ENCODE data around the gene CPEB3.

The CPEB3 gene

GRCh38 chr10:92110039-92110794, 180.7 kb downstream of the CPEB3 start:
- TF ChIP-seq CTCF (IDR thresholded peaks at IDR 0.05; ENCODE audit: low read depth, low read length, missing control alignments), result no peak
- no peak for DNase-seq (ENCODE audit: extremely low read depth, low read depth)
- H3K4me3 ChIP-seq (replicated peaks; ENCODE audit: low read depth, low read length), result no peak overlapping the region

DNA sequence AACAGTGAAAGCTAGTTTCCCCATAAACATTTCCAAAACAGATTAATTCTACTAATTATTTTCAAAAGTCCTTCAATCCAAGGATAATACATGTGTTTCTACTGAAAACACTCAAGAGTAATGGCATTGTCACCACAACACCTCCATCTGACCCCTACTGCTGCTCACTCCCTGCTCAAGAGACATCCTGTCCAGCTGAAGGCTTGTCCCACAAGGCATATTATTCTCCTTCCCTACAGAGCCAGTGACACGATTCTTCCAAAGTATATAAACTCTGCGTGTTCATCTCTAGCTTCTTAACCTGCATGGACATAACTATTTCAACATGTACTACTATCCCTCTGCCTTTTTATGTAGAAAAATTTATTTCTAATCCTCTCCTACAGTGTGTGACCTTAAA, 182.1 kb downstream of the CPEB3 start:
- H3K4me3 ChIP-seq (replicated peaks; ENCODE audit: low read depth, low read length), result no peak overlapping the region
- no peak for TF ChIP-seq CTCF (IDR thresholded peaks at IDR 0.05; ENCODE audit: low read depth, low read length, missing control alignments)
- DNase-seq (ENCODE audit: extremely low read depth, low read depth), result no peak

DNA sequence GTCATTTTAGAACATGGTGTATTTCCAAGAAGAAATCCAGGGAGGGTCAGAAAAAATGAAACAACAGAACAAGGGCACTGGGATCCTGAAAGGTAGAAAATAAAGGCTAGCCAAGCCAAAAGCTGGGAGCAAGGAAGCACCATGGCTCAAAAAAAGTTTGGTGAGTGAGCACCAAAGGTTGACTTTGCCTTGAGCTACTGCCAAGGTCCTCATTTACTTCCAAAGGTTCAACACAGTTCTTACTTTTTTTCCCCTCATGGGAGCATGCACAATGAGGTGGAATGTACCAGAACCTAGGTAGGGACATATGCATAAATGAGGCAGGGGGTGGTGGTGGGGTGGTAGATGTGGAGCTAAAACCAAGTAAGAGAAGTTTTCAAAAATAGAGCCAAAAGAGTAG, 182.8 kb downstream of the CPEB3 start:
- DNase-seq (ENCODE audit: extremely low read depth, low read depth), result no peak
- no peak overlapping the region for H3K4me3 ChIP-seq (replicated peaks; ENCODE audit: low read depth, low read length)
- TF ChIP-seq CTCF (IDR thresholded peaks at IDR 0.05; ENCODE audit: low read depth, low read length, missing control alignments), result no peak

GRCh38 chr10:92103376-92104090, 187.3 kb downstream of the CPEB3 start:
- DNase-seq (ENCODE audit: extremely low read depth, low read depth), result no peak
- TF ChIP-seq CTCF (IDR thresholded peaks at IDR 0.05; ENCODE audit: low read depth, low read length, missing control alignments), result no peak
- no peak overlapping the region for H3K4me3 ChIP-seq (replicated peaks; ENCODE audit: low read depth, low read length)

GRCh38 chr10:92102601-92103213, 188.2 kb downstream of the CPEB3 start:
- no peak overlapping the region for H3K4me3 ChIP-seq (replicated peaks; ENCODE audit: low read depth, low read length)
- no peak for TF ChIP-seq CTCF (IDR thresholded peaks at IDR 0.05; ENCODE audit: low read depth, low read length, missing control alignments)
- no peak for DNase-seq (ENCODE audit: extremely low read depth, low read depth)

DNA sequence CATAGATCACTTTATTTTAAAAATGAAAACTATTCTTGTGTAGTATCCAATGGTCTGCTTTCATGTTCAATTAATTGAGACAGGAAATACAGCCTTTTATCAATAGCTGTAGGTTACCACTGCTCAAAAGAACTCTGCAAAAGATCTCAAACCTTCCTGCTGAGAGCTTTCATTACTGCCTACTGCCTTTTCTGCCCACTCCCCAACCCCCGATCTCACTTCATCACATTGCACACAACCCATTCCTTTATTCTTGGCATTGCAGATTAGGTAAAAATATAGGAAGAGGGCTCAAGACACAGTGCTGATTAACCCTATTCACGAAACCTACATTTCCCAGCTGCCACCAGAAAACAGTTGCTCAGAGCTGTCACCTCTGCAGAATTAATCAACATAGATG, 195.9 kb downstream of the CPEB3 start:
- no peak for DNase-seq (ENCODE audit: extremely low read depth, low read depth)

More for the DNA sequence above, 195.9 kb downstream of the CPEB3 start:
- H3K4me3 ChIP-seq (replicated peaks; ENCODE audit: low read depth, low read length), result no peak overlapping the region
- no peak for TF ChIP-seq CTCF (IDR thresholded peaks at IDR 0.05; ENCODE audit: low read depth, low read length, missing control alignments)
